Measurements from ENCODE around the gene NPAS3.
"Not testable (repeated sequence)": the region's sequence is repeated elsewhere in the genome, so short reads cannot be mapped to it uniquely, and the experiment has no call there.

NPAS3 gene

DNA sequence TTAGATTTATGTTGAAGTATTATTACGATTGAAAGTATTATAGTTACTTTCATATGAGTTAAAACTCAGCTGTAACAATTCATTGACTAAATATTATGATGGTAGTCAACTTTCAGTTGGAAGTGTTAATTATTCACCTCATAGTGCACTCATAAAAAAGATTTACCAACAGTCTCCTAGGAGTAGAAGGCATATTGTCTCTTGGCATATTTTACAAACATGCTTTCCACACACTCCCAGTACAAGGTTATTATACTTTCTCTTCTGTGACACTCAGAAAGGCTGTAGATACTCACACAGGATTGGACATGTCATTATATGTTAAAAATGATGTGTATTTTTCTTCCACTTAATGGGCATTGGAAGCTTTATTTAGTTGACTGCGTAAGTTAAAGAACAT lies 147.1 kb downstream of the NPAS3 start:
- no peak for DNase-seq

- not testable (repeated sequence) for DNase-seq
Observed at GRCh38 chr14:33088274-33088673, 149.6 kb downstream of the NPAS3 start.

GRCh38 chr14:33098016-33098415 lies 159.3 kb downstream of the NPAS3 start:
- DNase-seq: no peak

DNA sequence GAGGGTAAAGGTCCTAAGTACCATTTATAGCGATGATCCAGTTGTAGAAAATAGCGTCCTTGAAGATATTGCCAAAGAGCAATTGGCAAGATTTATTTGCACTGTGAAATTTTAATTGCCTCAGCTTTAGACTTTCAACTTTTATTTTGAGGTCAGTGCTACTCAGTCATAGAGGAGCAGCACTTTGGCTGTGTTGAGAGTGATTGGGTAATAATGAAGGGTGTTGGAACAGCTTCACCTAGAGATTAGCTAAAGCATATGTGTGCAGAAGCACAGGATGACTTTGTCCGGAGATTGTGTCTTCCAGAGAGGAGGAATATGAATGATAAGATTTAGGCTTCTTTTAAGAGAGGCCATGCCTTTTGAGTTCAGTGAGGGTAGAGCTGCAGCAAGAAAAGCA lies 164.8 kb downstream of the NPAS3 start:
- no peak for DNase-seq

- no peak for DNase-seq
Observed at GRCh38 chr14:33103966-33104365, 165.3 kb downstream of the NPAS3 start.

- DNase-seq: no peak
Observed at GRCh38 chr14:33110737-33111443, 172.2 kb downstream of the NPAS3 start.

- no peak for DNase-seq
Observed at GRCh38 chr14:33114331-33114730, 175.7 kb downstream of the NPAS3 start.

GRCh38 chr14:33118668-33119067 lies 180.0 kb downstream of the NPAS3 start:
- DNase-seq: no peak

- no peak for DNase-seq
Observed at GRCh38 chr14:33120341-33120740, 181.7 kb downstream of the NPAS3 start.

GRCh38 chr14:33120966-33121365 lies 182.3 kb downstream of the NPAS3 start:
- no peak for DNase-seq

- DNase-seq: no peak
Observed at GRCh38 chr14:33123281-33123680, 184.6 kb downstream of the NPAS3 start.

- no peak for DNase-seq
Observed at GRCh38 chr14:33126433-33126832, 187.8 kb downstream of the NPAS3 start.

- DNase-seq: no peak
Observed at GRCh38 chr14:33127531-33127930, 188.9 kb downstream of the NPAS3 start.

DNA sequence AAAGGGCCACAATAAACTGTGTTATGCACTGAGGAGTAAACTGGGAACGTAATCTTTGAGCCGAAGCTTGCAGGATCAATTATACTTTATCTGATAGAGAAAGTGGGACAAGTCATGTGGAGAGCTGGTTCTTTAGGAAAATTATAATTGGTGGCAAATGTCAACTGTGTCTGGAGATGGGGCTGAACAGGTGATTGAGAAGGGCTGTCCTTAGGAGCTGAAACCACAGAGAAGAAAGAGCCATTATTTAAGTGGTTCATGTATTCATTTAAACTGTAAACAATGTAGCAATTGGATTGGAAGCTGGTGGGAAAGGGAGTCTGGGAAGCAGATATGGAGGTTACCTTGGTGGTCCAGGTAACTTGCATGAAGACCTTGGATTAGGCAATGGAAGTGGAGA lies 193.1 kb downstream of the NPAS3 start:
- DNase-seq: no peak

GRCh38 chr14:33134162-33134561 lies 195.5 kb downstream of the NPAS3 start:
- no peak for DNase-seq

- DNase-seq: no peak
Observed at GRCh38 chr14:33134975-33135374, 196.3 kb downstream of the NPAS3 start.

GRCh38 chr14:33150666-33151428 lies 212.2 kb downstream of the NPAS3 start:
- no peak for DNase-seq

DNA sequence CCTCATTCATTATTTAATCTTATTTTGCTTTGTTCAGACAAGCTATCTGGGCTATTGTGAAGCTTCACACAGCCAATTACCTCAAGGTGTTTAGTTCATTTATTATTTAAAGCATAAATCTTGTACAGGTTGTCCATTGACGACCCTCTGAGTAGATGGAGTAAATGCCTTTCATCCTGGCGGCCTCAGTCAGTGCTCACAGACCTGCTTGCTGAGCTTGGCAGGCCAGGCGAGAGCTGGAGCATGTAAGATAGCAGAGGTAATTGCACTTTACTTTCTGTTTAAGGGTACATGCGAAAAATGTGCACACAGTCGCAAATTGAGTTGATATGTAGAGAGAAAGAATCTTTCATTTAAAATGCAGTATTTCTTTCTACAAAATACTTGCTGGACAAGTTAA lies 224.4 kb downstream of the NPAS3 start:
- DNase-seq: no peak

- DNase-seq: no peak
Observed at GRCh38 chr14:33163600-33163999, 224.9 kb downstream of the NPAS3 start.

DNA sequence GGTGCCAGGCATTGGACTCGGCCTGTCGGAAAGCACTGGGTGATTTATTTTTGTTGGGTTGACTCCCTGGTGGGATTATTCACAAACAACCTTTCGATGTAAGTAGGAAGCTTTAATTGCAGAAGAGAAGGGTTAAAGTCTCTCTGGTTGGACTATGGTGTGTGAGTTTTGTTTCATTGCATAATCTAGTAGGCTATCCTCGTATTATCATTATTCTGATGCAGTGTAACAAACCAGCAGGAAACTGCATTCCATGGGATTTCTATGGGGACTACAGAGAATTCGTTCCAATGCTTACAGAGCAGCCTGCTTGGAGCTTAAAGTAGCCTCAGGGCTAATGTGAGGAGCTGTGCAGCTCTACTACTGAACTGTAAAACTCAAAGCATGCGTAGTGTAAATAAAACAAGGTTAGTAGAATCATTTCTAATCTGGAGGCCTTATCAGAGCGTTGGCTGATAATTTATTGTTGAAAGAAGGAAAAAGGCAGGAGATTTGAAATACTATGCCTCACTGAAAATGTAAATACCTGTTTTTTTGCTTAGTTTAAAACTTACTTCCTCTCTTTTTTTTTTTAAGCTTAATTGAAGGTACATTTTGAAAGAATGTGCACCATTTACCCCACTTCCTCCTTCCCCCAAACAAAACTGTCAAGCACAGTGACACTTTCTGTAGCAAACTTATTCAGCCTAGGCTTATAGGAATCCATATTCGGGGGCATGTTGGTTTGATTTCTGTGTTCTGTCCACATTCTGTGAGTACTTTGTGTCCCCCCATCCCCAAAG lies 226.7 kb downstream of the NPAS3 start:
- DNase-seq: no peak

- no peak for DNase-seq
Observed at GRCh38 chr14:33165926-33166289, 227.2 kb downstream of the NPAS3 start.

DNA sequence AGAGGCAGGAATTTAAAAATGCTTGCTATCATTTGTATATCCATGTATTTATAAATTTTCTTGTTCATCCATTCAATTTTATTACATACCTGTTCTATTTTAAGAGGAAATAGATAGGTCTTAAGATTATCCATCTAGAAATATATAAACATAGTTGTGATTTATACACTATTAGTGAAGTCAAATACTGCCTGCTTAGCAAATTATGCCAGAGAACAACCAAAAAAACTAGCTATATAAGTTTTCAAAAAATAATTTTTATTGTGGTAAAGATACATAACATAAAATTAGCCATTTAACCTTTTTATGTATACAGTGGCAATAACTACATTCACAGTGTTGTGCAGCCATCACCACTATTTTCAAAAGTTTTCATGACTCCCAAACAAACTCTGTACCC lies 237.3 kb downstream of the NPAS3 start:
- no peak for DNase-seq

- peak in 1 of 4 experiments; percentile 1 for DNase-seq
Observed at GRCh38 chr14:33184587-33184986, 245.9 kb downstream of the NPAS3 start.

- no peak for DNase-seq
Observed at GRCh38 chr14:33186656-33187055, 248.0 kb downstream of the NPAS3 start.
